Activated naive CD4-positive, alpha-beta T cell (primary cell): ENCODE measurements around the gene KDF1.

ENCODE experiments used
- DNase-seq, 4 experiments: peaks; one replicate each; lab custom pipeline; 2025; lab: John Stamatoyannopoulos, UW

KDF1 gene

GRCh38 chr1:26959722-26960624 lies at the start of gene KDF1:
KDF1 (minus strand) TSS chr1:26960468; CDS start chr1:26952380, 8,088 bp downstream.
- DNase-seq: peak in 2 of 4 experiments; percentile 43 to 57

GRCh38 chr1:27009601-27010197 lies 49.4 kb upstream of the KDF1 start:
- no peak for DNase-seq

GRCh38 chr1:27007909-27008582 lies 47.8 kb upstream of the KDF1 start:
- no peak for DNase-seq

- DNase-seq: no peak
Measured at GRCh38 chr1:27006683-27007082, 46.4 kb upstream of the KDF1 start.

GRCh38 chr1:27005648-27006496 lies 45.6 kb upstream of the KDF1 start:
- no peak for DNase-seq

- DNase-seq: no peak
Measured at GRCh38 chr1:27005166-27005530, 44.9 kb upstream of the KDF1 start.

GRCh38 chr1:27004471-27005165 lies 44.4 kb upstream of the KDF1 start:
- no peak for DNase-seq

- no peak for DNase-seq
Measured at GRCh38 chr1:27003745-27004470, 43.6 kb upstream of the KDF1 start.

GRCh38 chr1:27001570-27002360 lies 41.5 kb upstream of the KDF1 start:
- DNase-seq: no peak

GRCh38 chr1:27000817-27001460 lies 40.7 kb upstream of the KDF1 start:
- DNase-seq: no peak

GRCh38 chr1:27000090-27000816 lies 40.0 kb upstream of the KDF1 start:
- no peak for DNase-seq

- no peak for DNase-seq
Measured at GRCh38 chr1:26999440-26999987, 39.2 kb upstream of the KDF1 start.

GRCh38 chr1:26998429-26999300 lies 38.4 kb upstream of the KDF1 start:
- DNase-seq: no peak

- DNase-seq: no peak
Measured at GRCh38 chr1:26996665-26997064, 36.4 kb upstream of the KDF1 start.

GRCh38 chr1:26996024-26996423 lies 35.8 kb upstream of the KDF1 start:
- DNase-seq: no peak

GRCh38 chr1:26994787-26995517 lies 34.7 kb upstream of the KDF1 start:
- no peak for DNase-seq
